Myocyte (in vitro differentiated cells): ENCODE results near the gene LHFPL3. TPM values are rescaled to one million over a fixed set of nuclear protein-coding genes. Genes with fewer than 3 reads are reported as not detected.
"Not testable (repeated sequence)": the region's sequence is repeated elsewhere in the genome, so short reads cannot be mapped to it uniquely, and the experiment has no call there.

Experiments
- DNase-seq: peaks from one replicate; pipeline ENCODE4 v3.0.0-alpha.2; 2012; ENCODE audit warnings: low read depth
- total RNA-seq: library from RNA; depleted of rRNA; stranded (reverse); fragments of >200 nt; gene quantifications from 2 replicates; pipeline ENCODE4 v1.2.3, GENCODE V29; 2014

LHFPL3 gene
- total RNA-seq, 1 donor from 2014 or later, result not detected

DNA sequence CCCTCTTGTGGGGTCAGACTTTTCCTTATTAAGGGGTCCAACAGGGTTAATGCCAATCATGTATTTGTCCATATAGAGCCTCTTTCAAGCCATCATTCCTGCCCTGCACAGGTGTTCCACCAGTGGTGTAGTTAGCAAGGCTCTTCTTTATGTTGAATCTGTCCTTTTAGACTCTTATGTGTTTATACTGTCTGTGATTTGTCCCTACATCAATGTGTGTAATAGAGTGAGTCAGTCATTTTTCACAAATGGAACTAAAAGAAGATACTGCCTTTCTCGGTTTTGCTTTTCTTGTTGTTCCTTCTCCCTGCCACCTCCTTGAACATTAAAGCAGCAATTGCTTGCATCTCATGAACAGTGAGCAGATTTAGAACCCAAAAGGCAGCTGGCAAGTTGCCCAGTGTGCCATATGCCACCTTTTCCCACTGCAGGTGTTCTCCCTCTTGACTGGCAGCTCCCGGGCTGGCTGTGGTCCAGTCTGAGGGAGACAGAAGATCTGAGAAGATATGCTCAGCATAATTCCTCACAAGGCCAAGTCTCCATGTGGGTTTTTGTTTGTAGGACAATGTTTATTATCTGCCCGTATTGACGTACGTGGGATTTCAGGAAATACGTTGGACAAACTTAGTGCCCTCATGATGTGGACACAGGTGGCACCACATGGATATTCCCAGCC lies 154.1 kb downstream of the LHFPL3 start:
- DNase-seq, result no peak

- DNase-seq, result no peak
Measured at GRCh38 chr7:104486931-104487330, 158.5 kb downstream of the LHFPL3 start.

- no peak for DNase-seq
Measured at GRCh38 chr7:104487642-104488041, 159.2 kb downstream of the LHFPL3 start.

- no peak for DNase-seq
Measured at GRCh38 chr7:104497379-104497967, 169.1 kb downstream of the LHFPL3 start.

DNA sequence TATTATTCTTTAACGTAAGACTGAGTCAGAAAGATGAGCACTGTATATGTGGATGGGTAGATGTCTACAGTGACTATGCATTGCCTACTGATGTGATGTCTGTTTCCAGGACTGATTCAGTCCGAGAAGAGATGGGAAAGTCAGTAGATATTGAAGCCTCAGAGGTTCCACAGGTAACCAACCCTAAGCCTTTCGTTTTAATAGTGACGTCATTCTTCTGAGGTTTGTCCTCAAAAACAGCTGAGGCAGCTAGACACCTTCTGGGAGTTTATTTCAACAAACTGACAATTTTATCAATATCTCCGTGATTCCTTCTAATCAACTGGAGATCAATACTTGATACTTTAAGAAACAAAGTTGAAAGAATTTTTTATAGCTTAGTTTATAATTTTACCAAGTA lies 171.6 kb downstream of the LHFPL3 start:
- DNase-seq, result no peak

DNA sequence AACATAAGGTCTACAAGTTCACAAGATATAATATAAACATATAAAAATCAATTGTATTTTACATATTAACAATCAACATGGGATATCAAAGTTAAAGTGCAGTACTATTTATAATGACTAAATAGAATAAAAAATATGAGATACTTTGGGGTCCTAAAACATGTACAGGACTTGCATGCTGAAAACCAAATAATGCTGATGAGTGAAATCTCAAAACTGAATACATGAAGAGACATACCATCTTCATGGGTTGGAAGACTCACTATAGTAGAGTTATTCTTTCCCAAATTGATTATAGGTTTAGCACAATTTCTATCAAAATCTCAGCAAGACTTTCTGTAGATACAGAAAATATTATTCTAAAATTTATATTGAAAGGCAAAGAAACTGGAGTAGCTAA lies 181.5 kb downstream of the LHFPL3 start:
- no peak for DNase-seq

- no peak for DNase-seq
Measured at GRCh38 chr7:104524853-104525252, 196.4 kb downstream of the LHFPL3 start.

- no peak for DNase-seq
Measured at GRCh38 chr7:104528142-104528541, 199.7 kb downstream of the LHFPL3 start.

GRCh38 chr7:104529567-104529966 lies 201.2 kb downstream of the LHFPL3 start:
- no peak for DNase-seq

GRCh38 chr7:104530251-104530650 lies 201.8 kb downstream of the LHFPL3 start:
- DNase-seq, result no peak

DNA sequence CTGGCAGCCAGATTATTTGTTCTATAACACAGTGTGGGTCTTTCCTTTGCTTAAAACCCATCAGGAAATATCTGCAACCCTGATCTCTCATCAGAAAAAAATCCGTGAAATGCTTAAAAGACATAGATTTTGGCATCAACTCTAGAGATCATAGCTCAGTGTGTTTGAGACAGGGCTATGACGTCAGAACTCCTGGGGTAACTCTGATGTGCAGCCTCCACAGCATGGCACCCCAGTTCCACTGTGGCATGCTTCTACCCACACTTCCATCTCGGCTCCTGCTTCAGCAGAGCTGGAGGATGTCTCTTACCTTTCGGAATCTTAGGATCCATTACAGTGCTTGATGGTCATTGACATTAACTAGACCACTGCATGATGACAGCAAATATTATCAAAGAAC lies 205.7 kb downstream of the LHFPL3 start:
- no peak for DNase-seq

- DNase-seq, result no peak
Measured at GRCh38 chr7:104535841-104536240, 207.4 kb downstream of the LHFPL3 start.

DNA sequence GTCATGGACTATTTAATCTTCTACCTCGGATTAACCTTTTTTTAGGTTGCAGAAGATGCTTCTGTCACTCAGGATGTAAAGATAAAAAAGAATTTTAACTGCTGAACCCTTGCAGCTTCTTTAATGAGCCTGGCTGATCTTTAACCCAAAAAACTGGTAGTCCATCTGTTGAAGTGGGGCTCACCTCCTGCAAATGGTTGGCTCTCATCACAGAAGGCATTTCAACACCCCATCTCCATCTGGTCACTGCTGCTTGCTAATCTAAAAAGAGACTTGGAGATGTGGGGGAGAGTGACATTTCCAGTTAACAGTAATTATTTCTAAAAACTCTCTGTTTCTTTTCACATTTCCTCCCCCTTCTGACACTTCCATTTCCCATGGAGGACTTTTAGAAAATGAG lies 208.6 kb downstream of the LHFPL3 start:
- DNase-seq, result no peak

GRCh38 chr7:104538152-104538551 lies 209.7 kb downstream of the LHFPL3 start:
- DNase-seq, result no peak

DNA sequence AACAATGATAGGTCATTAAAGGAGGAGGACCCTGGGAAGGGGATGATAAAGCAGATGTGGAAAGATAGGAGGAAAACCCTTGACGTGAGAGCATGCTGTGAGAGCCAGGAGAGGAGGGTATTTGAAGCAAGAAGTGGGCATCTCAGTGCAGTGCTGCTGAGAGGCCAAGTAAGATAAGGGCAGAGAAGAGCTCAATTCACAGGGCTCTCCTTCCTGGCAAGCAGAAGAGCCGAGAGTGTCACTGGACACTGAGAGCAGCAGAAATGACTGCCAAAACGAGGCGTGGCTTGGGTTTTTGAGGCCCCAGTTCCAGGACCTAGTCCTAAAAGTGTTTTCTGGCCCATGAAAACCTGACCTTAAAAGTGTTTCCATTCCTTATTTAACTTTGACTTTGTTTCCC lies 213.5 kb downstream of the LHFPL3 start:
- no peak for DNase-seq

DNA sequence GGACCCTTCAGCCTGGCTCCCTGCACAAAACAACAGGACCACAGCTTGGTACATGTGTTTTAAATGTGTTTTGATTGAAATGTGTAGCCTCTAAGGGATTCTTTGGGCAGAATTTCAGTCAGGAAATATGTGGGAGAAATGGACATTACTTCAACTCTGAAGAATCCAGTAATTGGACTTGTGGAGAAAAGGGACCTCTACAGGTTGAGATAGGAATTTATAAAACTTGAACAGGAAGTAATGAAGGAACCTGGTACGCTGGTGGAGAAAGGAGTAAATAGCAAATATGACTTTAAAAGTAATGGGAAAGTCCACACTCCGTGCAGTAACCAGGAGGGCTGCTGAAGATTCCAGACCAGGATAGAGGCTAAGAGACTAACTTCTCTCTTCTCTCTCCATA lies 220.5 kb downstream of the LHFPL3 start:
- no peak for DNase-seq

- peak; percentile 6 for DNase-seq
Measured at GRCh38 chr7:104550362-104550761, 222.0 kb downstream of the LHFPL3 start.

DNA sequence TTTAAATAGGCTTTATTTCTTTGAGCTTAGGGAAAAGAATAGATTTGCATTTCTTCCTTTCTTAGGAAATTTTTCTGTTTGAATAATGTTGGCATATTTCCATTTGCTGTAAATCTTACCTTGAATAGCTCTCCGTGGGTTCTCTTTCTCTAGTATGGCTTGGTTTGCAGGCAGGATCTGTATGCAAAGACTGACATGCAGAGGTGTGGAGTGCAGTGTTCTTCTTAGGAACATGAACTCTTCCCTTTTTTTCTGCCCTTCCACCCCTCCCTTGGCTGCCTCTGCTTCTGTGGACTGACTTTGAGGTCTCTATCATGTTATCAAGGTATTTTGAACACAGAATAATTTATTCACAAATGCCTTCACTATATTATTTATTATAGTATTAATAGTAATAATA lies 222.8 kb downstream of the LHFPL3 start:
- no peak for DNase-seq

DNA sequence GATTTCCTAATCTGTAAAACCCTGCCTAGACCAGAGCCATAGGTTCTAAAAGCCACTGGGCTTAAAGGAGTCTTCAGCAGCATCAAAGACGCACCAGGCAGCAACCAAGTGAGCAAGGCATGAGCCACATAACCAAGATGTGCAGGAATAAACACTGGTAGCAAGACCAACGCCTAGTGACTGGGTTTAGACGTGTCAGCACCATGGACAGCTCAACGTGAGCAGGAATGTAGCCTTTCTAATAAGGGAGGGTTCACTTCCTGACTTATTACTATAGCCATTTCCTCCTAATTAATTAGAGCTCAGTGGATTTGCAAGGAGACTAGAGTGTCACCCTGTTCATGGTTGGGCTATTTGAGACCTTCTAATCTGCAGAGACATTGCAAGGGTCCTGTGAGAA lies 223.7 kb downstream of the LHFPL3 start:
- DNase-seq, result peak; percentile 30

DNA sequence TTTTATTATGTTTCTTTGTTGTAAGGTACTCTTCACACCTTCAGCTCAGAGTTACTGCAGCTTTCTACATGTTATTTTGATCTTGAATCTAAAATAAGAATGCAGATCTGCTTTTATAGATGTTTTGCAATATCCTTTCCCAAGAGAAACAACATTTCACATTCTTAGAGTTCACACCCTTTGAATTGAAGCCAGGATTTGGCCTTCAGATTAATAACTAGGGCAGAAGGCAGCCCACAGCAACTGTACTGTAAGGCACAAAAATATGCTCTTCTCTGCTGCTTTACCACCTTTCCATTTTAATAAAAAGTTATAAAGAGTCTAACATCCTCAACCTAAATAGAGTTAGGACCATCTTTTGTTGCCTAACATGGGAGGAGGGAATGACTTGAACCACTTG lies 224.7 kb downstream of the LHFPL3 start:
- no peak for DNase-seq

- not testable (repeated sequence) for DNase-seq
Measured at GRCh38 chr7:104563350-104563901, 235.0 kb downstream of the LHFPL3 start.

DNA sequence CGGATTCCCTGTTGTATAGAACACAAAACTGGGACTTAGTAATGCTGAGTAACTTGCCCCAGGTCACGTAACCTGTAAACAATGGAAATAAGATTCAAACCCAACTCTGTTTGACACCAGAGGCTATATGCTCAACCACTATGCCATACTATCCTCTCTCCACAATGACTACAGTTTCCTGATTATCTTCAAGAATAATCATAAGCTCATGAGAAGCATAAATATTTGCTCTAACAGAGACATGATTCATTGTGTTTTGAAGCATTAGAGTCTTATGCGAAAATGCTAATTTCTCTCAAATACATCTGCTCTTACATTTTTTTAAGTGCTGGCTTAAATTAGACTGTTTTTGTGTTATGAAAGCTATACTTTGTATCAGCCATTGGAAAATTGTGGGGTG lies 241.3 kb downstream of the LHFPL3 start:
- no peak for DNase-seq

DNA sequence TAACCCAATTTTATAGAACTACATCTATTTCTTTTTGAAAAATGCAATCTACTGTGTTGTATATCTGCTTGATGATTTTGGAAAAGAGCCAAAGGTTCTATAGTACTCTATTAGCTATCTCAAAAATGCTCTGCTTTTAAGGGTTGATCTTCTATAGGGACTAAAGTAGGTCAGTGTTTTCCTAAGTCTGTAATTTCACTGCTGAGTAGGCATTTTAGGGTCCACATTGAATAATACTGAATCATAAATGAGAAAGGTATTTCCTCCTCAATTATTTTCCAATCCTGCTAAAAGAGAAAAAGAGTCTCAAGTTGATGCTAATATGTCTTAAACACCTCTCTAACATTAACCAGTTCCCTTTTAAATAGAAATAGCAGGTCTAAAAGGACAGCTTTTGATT lies 244.2 kb downstream of the LHFPL3 start:
- no peak for DNase-seq
